GM21528 (cell line): ENCODE measurements around the gene WDR27.
"Not testable (repeated sequence)": the region's sequence is repeated elsewhere in the genome, so short reads cannot be mapped to it uniquely, and the experiment has no call there.

ENCODE experiments used
- ATAC-seq: cut with Tn5 transposase; IDR thresholded peaks from one replicate; pipeline ENCODE4 v1.9.1; 2021; ENCODE audit warnings: mild to moderate bottlenecking, moderate library complexity; ENCODE audit not compliant: unreplicated experiment, low FRiP score

Gene WDR27

GRCh38 chr6:169665289-169665688, 36.5 kb downstream of the WDR27 start:
- no peak for ATAC-seq

DNA sequence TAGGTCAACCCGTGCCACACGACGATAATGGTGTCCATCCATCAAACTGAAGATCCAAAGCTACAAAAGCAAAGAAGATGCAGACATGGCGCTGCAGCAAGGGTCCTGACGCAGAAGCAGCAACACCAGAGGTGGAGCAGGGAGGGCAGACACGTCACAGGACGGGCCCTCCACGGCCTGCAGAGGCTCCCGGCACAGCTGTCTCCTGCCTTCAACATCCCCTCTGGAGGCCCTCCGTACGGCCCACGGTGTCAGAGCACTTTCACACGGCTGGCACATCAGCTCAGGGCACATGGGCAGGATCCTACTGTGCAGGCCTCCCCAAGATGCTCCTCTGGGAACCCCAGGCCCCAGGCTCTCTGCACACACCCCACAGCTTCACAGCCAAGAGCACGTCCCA, 37.6 kb downstream of the WDR27 start:
- ATAC-seq: no peak

- ATAC-seq: no peak
Observed at GRCh38 chr6:169663468-169663867, 38.4 kb downstream of the WDR27 start.

DNA sequence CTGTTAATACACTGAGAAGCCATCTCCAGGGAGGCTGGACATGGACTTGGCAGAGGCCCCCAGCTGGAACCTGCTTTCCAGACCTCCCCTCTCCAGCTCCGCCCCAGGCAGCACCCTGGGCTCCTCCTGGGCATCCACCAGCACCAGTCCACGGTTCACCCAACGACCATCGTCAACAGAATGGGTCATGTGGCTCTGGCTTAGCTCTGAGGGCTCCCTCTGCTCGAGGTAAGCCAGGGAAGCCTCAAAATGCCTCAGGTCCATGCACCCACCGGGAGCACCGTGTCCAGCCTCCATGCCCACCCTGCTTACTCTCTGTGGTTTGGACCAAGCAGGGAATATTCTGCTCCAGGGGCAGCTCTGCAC, 40.5 kb downstream of the WDR27 start:
- no peak for ATAC-seq

- ATAC-seq: no peak
Observed at GRCh38 chr6:169660751-169661390, 41.0 kb downstream of the WDR27 start.

GRCh38 chr6:169659820-169660610, 41.8 kb downstream of the WDR27 start:
- no peak for ATAC-seq

DNA sequence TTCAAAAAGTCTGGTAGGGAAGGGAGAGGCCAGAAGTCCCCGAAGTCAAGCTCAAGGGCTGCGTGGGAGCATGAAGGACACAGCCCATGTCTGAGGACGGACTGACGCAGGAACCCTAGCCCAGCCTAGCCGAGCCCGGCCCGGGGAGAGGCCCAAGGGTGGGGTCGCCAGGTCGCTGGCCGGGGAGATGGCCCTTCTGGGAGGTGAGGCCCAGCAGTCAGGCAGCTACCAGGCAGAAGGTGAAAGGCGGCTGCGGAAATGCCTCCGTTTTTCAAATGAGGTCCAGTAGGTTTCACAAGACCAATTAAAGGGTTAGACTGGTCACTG, 44.6 kb downstream of the WDR27 start:
- ATAC-seq: no peak

GRCh38 chr6:169656546-169657283, 45.1 kb downstream of the WDR27 start:
- no peak for ATAC-seq

DNA sequence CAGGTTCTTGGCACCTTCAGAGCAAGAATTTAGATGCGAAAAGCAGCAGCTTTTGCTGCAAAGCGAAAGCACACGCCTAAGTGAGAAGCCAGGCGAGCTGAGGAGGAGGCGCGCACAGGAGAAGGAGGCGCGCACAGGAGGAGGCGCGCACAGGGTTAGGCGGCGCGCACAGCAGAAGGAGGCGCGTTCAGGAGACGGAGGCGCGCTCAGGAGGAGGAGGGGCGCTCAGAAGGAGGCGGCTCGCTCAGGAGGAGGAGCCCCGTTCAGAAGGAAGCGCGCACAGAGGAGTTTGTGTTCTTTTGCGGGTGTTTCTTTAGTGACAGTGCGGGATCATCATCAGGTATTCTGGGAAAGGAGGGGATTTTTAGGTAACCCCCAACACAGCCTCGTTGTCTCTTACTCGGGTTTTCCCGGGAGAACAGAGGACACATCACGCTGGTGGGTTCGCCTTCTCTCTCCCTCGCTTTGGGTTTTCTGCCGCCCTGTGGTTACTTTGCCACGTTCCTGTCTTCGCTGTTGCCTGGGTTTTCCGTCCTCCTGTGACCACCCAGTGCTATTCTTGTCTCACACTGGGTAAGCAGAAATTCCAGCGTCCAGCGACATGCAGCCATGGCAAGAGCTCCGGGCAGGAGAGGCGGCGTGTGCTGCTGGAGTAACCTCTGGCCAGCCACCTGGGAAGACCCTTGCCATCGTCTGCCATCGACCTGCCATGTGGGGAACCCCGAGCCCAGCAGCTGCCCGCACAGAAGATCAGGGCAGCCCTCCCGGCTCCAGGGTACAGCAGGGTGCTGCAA, 47.0 kb downstream of the WDR27 start:
- no peak for ATAC-seq

DNA sequence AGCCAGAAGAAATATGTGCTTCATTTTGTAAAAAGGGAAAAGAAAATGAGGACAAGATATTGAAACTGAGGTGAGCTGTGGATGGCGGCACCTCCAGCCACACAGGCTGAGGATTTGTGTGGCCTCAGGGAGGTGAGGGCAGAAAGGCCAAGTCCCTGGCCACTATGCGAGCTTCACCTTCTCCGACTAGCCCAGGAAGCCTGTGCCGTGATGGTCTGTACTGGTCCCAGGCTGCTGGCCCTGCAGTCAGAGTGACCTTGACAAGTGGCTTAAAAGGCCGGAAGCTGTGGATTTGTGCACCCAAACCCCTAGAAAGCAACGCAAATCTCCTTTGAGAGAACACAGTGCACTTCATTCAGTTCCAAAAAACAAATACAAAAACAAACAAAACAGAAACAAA, 48.1 kb downstream of the WDR27 start:
- no peak for ATAC-seq

- no peak for ATAC-seq
Observed at GRCh38 chr6:169652896-169653295, 48.9 kb downstream of the WDR27 start.

- no peak for ATAC-seq
Observed at GRCh38 chr6:169651498-169651897, 50.3 kb downstream of the WDR27 start.

- ATAC-seq: no peak
Observed at GRCh38 chr6:169650959-169651292, 50.9 kb downstream of the WDR27 start.

DNA sequence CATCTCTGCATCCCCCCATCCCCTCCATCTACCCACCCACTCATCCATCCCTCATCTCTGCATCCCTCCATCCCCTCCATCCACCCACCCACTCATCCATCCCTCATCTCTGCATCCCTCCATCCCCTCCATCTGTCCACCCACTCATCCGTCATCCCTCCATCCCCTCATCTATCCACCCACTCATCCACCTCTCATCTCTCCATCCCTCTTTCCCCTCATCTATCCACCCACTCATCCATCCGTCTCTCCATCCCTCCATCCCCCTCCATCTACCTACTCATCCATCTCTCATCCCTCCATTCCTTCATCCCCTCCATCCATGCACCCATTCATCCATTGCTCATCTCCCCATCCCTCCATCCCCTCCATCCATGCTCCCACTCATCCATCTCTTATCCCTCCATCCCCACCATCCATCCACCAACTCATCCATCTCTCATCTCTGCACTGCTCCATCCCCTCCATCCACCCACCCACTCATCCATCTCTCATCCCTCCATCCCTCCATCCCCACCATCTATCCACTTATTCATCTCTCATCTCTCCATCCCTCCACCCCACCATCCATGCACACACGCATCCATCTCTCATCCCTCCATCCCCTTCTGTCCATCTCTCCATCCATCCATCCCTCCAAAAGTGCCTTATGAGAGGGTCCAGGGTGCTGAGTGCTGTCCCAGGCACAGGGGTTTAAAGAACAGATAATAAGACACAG, 51.4 kb downstream of the WDR27 start:
- ATAC-seq: no peak

DNA sequence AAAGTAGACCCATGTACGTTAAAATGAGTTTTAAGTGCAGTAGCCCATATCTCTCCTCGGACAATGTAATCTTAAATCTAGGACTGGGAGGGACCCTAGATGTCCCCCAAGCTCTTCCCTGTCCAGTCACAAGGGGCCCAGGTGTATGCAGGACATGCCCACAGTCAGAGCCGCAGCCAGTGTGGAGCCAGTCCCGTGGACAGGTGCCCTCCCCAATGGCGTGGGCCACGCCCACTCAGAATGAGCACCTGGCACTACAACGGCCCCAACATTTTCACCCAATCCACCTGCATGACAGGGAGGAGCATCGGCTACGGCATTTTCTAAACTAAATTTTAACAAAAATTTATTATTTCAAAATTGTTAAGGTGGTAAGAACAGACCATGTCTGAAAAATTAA, 53.2 kb downstream of the WDR27 start:
- no peak for ATAC-seq

DNA sequence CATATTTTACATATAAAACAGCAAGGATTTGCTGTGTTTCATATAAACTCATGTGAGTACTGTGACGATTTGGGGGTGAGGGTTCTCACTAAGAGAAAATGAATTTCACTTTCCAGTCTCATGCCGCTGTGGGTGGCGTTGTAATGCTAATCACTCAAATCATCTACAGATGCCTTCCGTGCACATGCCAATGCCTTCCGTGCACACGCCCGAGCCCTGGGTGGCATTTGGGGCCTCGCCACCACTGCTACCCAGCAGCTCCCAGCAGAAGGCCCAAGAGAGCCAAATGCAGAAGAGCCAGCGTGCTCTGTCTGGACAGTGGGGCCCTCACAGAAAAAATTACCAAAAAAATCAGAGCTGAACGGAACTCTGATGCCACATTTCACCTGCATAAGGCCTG, 53.7 kb downstream of the WDR27 start:
- ATAC-seq: no peak

DNA sequence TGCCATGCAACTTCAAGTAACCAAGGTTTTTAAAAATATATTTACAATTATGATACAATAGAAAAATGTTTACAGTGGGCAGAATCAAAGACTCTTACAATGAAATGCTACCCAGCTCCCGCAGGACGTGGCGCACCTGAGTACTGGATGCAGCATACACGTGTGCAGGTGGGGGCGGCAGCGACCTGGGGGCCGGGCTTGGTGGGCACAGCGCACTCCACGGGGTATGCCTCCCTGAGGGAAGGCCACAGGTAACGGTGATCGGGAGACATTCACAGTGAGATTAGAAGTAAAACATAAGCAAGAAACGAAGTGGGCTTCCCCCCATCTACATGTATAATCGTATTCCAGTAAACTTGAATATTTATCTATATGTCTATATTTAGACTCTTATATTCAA, 54.2 kb downstream of the WDR27 start:
- ATAC-seq: no peak

- ATAC-seq: no peak
Observed at GRCh38 chr6:169646906-169647567, 54.8 kb downstream of the WDR27 start.

GRCh38 chr6:169645459-169645858, 56.4 kb downstream of the WDR27 start:
- ATAC-seq: not testable (repeated sequence)

- ATAC-seq: no peak
Observed at GRCh38 chr6:169643521-169643920, 58.3 kb downstream of the WDR27 start.
